Activated CD8-positive, alpha-beta T cell treated with anti-CD3 and anti-CD28 coated beads, Interleukin-2, amount 10 ng/mL, durations not matched to agents 7 days and 5 days (primary cell): ENCODE data around the gene C16orf92. TPM values are rescaled to one million over a fixed set of nuclear protein-coding genes. Genes with fewer than 3 reads are reported as not detected.

Source experiments
- ATAC-seq: fragments of 150-1000 bp; cut with Tn5 transposase; one replicate; pipeline ENCODE4 v1.10.0; 2021; ENCODE audit warnings: moderate library complexity
- CTCF ChIA-PET: fragments of 350-600 bp; sonication (Branson Sonifier 250); formaldehyde crosslinking; loops from one replicate; lab custom pipeline; 2021; ENCODE audit warnings: antibody characterized with exemption; lab: Charles Lee
- POLR2A ChIA-PET: fragments of 350-600 bp; sonication (Branson Sonifier 250); formaldehyde crosslinking; loops from one replicate; lab custom pipeline; 2021; ENCODE audit warnings: antibody characterized with exemption; lab: Charles Lee
- DNase-seq: peaks from one replicate; pipeline ENCODE4 v3.0.0-alpha.2; 2020
- H3K27ac Mint-ChIP-seq: one replicate; pipeline ENCODE4 v1.8.0; 2021; ENCODE audit warnings: mild to moderate bottlenecking, mixed read lengths
- H3K27me3 Mint-ChIP-seq: one replicate; pipeline ENCODE4 v1.8.0; 2021; ENCODE audit warnings: low read depth, mixed read lengths
- H3K36me3 Mint-ChIP-seq: one replicate; pipeline ENCODE4 v1.8.0; 2021; ENCODE audit warnings: low read depth, mixed read lengths
- H3K4me1 Mint-ChIP-seq: one replicate; pipeline ENCODE4 v1.8.0; 2021; ENCODE audit warnings: low read depth, mixed read lengths
- H3K4me3 Mint-ChIP-seq: one replicate; pipeline ENCODE4 v1.8.0; 2021; ENCODE audit warnings: mild to moderate bottlenecking, mixed read lengths
- H3K9me3 Mint-ChIP-seq: one replicate; pipeline ENCODE4 v1.8.0; 2022; ENCODE audit warnings: mixed read lengths; ENCODE audit not compliant: insufficient read depth
- total RNA-seq, 2 experiments: library from RNA; stranded (reverse); gene quantifications; one replicate each; pipeline ENCODE4 v1.2.3, GENCODE V29; 2021

The C16orf92 gene
- total RNA-seq, 2 experiments from 2014 or later, result not detected

GRCh38 chr16:29990034-29990433 lies 33.0 kb upstream of the C16orf92 start:
- ATAC-seq (no peak), DNase-seq (no peak)
- Mint-ChIP-seq H3K9me3 (no peaks in the 10 kb centered on the region), H3K36me3 (peaks cover 53% of the 10 kb centered on the region), H3K4me1 (peaks cover 13% of the 10 kb centered on the region), H3K27me3 (no peaks in the 10 kb centered on the region), H3K4me3 (no peak overlapping the region), H3K27ac (no peak overlapping the region)
- ChIA-PET CTCF (no interaction called here), POLR2A (interaction anchor here (1.1 kb wide), 2 partner anchors 28 to 64 kb away, joined by 3 read pairs; partner anchors contain the start of genes KCTD13 and TMEM219)

DNA sequence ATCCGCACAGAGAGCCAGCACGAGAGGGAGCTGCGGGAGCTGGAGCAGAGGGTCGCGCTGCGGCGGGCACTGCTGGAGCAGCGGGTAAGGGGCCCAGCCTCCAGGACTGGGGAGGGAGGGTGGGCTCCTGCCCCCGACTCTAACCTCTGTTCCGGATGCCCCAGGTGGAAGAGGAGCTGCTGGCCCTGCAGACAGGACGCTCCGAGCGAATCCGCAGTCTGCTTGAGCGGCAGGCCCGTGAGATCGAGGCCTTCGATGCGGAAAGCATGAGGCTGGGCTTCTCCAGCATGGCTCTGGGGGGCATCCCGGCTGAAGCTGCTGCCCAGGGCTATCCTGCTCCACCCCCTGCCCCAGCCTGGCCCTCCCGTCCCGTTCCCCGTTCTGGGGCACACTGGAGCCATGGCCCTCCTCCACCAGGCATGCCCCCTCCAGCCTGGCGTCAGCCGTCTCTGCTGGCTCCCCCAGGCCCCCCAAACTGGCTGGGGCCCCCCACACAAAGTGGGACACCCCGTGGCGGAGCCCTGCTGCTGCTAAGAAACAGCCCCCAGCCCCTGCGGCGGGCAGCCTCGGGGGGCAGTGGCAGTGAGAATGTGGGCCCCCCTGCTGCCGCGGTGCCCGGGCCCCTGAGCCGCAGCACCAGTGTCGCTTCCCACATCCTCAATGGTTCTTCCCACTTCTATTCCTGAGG lies 32.0 kb upstream of the C16orf92 start:
- no peak for DNase-seq
- no peaks in the 10 kb centered on the region for H3K27me3 Mint-ChIP-seq
- no peak overlapping the region for H3K4me3 Mint-ChIP-seq
- peaks cover 15% of the 10 kb centered on the region for H3K4me1 Mint-ChIP-seq
- ATAC-seq, result no peak
- ChIA-PET CTCF (no interaction called here), POLR2A (interaction anchor here (1.1 kb wide), 2 partner anchors 16 to 29 kb away, joined by 3 to 4 read pairs; partner anchors contain the start of gene TMEM219)
- H3K36me3 Mint-ChIP-seq, result peaks cover 48% of the 10 kb centered on the region
- H3K27ac Mint-ChIP-seq, result no peak overlapping the region
- no peaks in the 10 kb centered on the region for H3K9me3 Mint-ChIP-seq

- POLR2A ChIA-PET, result interaction anchor here (1.1 kb wide), 1 partner anchor 16 kb away, joined by 4 read pairs; no protein-coding TSS in a partner anchor
- Mint-ChIP-seq H3K27me3 (no peaks in the 10 kb centered on the region), H3K4me1 (peaks cover 15% of the 10 kb centered on the region), H3K4me3 (no peak overlapping the region), H3K9me3 (no peaks in the 10 kb centered on the region), H3K27ac (no peak overlapping the region), H3K36me3 (peaks cover 50% of the 10 kb centered on the region)
- CTCF ChIA-PET, result no interaction called here
- DNase-seq (no peak), ATAC-seq (no peak)
Observed at GRCh38 chr16:29991571-29991904, 31.5 kb upstream of the C16orf92 start.

GRCh38 chr16:29992344-29992967 lies 30.5 kb upstream of the C16orf92 start:
- peak overlapping the region; percentile 46 for H3K27ac Mint-ChIP-seq
- no peak for ATAC-seq

DNA sequence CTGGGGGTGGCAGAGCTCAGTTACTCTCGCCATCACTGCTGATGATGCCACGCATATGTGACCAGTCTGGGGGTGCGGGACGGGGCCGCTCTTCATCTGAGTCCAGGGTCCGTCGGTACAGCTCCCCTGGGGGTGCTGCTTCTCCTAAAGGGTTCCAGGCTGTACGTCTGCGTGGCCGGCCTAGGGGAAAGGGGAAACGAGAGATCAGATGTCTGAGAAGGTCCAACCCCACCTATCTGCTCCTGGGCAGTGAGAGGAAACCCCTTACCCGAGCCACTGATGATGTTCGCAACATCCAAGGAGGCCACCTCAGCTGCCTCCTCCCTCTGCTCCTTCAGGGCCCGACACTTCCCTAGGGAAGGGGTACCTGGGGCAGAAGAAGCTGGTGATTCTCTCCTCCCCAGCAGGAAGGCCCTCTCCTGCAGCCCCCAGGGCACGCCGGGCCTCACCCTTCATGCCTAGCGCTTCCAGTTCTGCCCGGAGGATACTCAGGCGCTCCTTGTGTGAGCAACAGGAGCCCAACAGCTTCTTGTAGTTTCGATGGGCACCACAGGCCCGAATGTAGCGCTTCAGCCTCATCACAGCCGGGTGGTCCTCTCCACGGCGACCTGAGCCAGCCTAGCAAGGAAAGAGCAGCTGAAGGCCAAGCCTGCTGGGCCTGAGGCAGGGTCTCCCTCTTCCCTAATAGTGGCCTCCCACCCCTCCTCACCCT lies 29.7 kb upstream of the C16orf92 start:
- H3K27me3 Mint-ChIP-seq, result no peaks in the 10 kb centered on the region

More at GRCh38 chr16:29992344-29992967, 30.5 kb upstream of the C16orf92 start:
- POLR2A ChIA-PET, result interaction anchor here (1.1 to 5.0 kb wide), 3 partner anchors 10 to 66 kb away, joined by 5 to 48 read pairs (median 14); partner anchors contain the start of genes KCTD13 and TAOK2
- DNase-seq, result no peak
- H3K36me3 Mint-ChIP-seq, result peaks cover 51% of the 10 kb centered on the region
- H3K4me1 Mint-ChIP-seq, result peaks cover 20% of the 10 kb centered on the region
- no peaks in the 10 kb centered on the region for H3K9me3 Mint-ChIP-seq
- no peak overlapping the region for H3K4me3 Mint-ChIP-seq
- no peaks in the 10 kb centered on the region for H3K27me3 Mint-ChIP-seq
- CTCF ChIA-PET, result no interaction called here

GRCh38 chr16:29993903-29994599 lies 28.9 kb upstream of the C16orf92 start:
- Mint-ChIP-seq H3K27me3 (no peaks in the 10 kb centered on the region), H3K27ac (peak overlapping the region; percentile 96), H3K9me3 (no peaks in the 10 kb centered on the region), H3K4me1 (peaks cover 27% of the 10 kb centered on the region), H3K4me3 (peak overlapping the region; percentile 99), H3K36me3 (peaks cover 55% of the 10 kb centered on the region)
- DNase-seq (no peak), ATAC-seq (no peak)
- POLR2A ChIA-PET, result interaction anchor here (0.6 to 5.0 kb wide), 6 partner anchors 8 to 133 kb away, joined by 3 to 48 read pairs (median 6); partner anchors contain the start of genes KCTD13 and TAOK2
- CTCF ChIA-PET, result interaction anchor here (1.5 to 3.0 kb wide), 2 partner anchors 21 to 38 kb away, joined by 3 to 11 read pairs; partner anchors contain the start of gene TAOK2

More for the DNA sequence above, 29.7 kb upstream of the C16orf92 start:
- peaks cover 25% of the 10 kb centered on the region for H3K4me1 Mint-ChIP-seq
- DNase-seq, result no peak
- ChIA-PET CTCF (interaction anchor here (1.5 kb wide), 1 partner anchor 39 kb away, joined by 3 read pairs; no protein-coding TSS in a partner anchor), POLR2A (interaction anchor here (1.1 to 5.0 kb wide), 4 partner anchors 11 to 67 kb away, joined by 3 to 48 read pairs (median 10); partner anchors contain the start of genes KCTD13 and TAOK2)
- ATAC-seq, result no peak
- no peak overlapping the region for H3K27ac Mint-ChIP-seq
- H3K4me3 Mint-ChIP-seq, result peak overlapping the region; percentile 99
- H3K36me3 Mint-ChIP-seq, result peaks cover 54% of the 10 kb centered on the region
- H3K9me3 Mint-ChIP-seq, result no peaks in the 10 kb centered on the region

- ATAC-seq (peak; percentile 67), DNase-seq (peak; percentile 83)
- Mint-ChIP-seq H3K4me1 (peaks cover 32% of the 10 kb centered on the region), H3K27ac (peak overlapping the region; percentile 96), H3K4me3 (peak overlapping the region; percentile 99), H3K27me3 (no peaks in the 10 kb centered on the region), H3K9me3 (no peaks in the 10 kb centered on the region), H3K36me3 (peaks cover 54% of the 10 kb centered on the region)
- CTCF ChIA-PET, result interaction anchor here (1.1 to 3.0 kb wide), 3 partner anchors 14 to 37 kb away, joined by 3 to 11 read pairs (median 4); partner anchors contain the start of gene TAOK2
- POLR2A ChIA-PET, result interaction anchor here (0.6 to 5.0 kb wide), 11 partner anchors 9 to 204 kb away, joined by 3 to 48 read pairs (median 3); partner anchors contain the start of genes CDIPT, KCTD13, KIF22 and TAOK2
Observed at GRCh38 chr16:29994600-29995323, 28.2 kb upstream of the C16orf92 start.

DNA sequence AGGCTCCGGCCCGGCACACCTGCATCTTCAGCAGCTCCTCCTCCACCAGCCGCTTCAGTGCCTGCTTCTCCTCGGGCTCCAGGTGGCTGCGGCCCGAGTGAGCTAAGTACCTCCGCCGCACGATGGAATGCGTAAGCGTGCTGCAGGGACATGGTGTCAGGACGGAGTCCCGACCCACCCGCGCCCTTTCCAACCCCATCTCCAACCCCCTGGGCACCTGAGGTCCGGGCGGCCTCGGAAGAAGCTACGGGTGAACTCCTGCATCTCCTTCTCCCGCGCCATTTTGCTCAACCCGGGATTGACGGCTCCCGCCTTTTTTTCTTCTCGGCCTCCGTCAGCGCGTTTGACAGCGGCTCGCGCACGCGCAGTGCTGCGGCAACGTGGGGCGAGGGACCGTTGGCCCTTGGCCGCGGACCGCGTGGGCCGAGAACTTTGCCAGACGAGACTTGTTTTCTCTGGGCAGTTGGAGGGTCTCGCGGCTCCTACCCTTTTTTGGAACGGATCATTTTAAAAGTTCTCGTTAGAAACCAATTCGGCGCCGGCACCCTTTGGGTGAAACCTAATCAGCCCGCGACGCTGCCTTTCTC lies 27.6 kb upstream of the C16orf92 start, which contains the start of gene HIRIP3:
TSS of gene HIRIP3 (minus strand) at position 294 of the 587 bp plus-strand sequence. CDS start at position 282, 12 bp downstream.
- H3K36me3 Mint-ChIP-seq, result peaks cover 54% of the 10 kb centered on the region
- peaks cover 33% of the 10 kb centered on the region for H3K4me1 Mint-ChIP-seq

GRCh38 chr16:29995911-29996765 lies 26.9 kb upstream of the C16orf92 start, which contains the start of gene INO80E:
Gene INO80E (plus strand): TSS chr16:29996241. CDS start chr16:29996311, 70 bp downstream.
- POLR2A ChIA-PET, result interaction anchor here (1.0 to 5.0 kb wide), 8 partner anchors 8 to 662 kb away, joined by 3 to 48 read pairs (median 8); partner anchors contain the start of genes CDIPT, FBRS, KCTD13 and KIF22
- CTCF ChIA-PET, result interaction anchor here (1.1 to 3.0 kb wide), 9 partner anchors 10 to 305 kb away, joined by 3 to 11 read pairs (median 3); partner anchors contain the start of genes KIF22, MVP and TAOK2
- Mint-ChIP-seq H3K36me3 (peaks cover 51% of the 10 kb centered on the region), H3K27me3 (no peaks in the 10 kb centered on the region), H3K27ac (peak within 1 kb of the TSS; percentile 96), H3K4me3 (peak within 1 kb of the TSS; percentile 99), H3K9me3 (no peaks in the 10 kb centered on the region), H3K4me1 (peaks cover 33% of the 10 kb centered on the region)
- ATAC-seq (peak; percentile 94), DNase-seq (peak; percentile 100)

More for the DNA sequence above, 27.6 kb upstream of the C16orf92 start, which contains the start of gene HIRIP3:
- POLR2A ChIA-PET, result interaction anchor here (0.6 to 5.0 kb wide), 10 partner anchors 9 to 663 kb away, joined by 3 to 48 read pairs (median 6); partner anchors contain the start of genes CDIPT, FBRS, KCTD13 and KIF22
- Mint-ChIP-seq H3K27me3 (no peaks in the 10 kb centered on the region), H3K9me3 (no peaks in the 10 kb centered on the region), H3K4me3 (peak within 1 kb of the TSS; percentile 99), H3K27ac (peak within 1 kb of the TSS; percentile 96)
- DNase-seq, result peak; percentile 92
- CTCF ChIA-PET, result interaction anchor here (1.1 to 3.0 kb wide), 5 partner anchors 15 to 304 kb away, joined by 3 to 11 read pairs (median 3); partner anchors contain the start of genes MVP and TAOK2
- peak; percentile 68 for ATAC-seq
